Right lobe of liver (tissue), 4 donors: ENCODE data around the gene SLC39A10.

ENCODE experiments used
- POLR2A ChIP-seq: fragments of 450-650 bp; IDR thresholded peaks from one replicate; pipeline ENCODE4 v1.6.1; 2017; ENCODE audit warnings: antibody characterized with exemption, mild to moderate bottlenecking
- TF ChIP-seq, protein P1 (sequence below), 4 donors: fragments of 200-600 bp in 3 of 4; fragments of 450-650 bp in 1 of 4; IDR thresholded peaks; one replicate each; pipeline versions ENCODE4 v1.5.1 to v1.8.0; 2016 to 2022; ENCODE audit warnings: antibody characterized with exemption in 4 of 4, mild to moderate bottlenecking in 2 of 4
- donor health status: DM: no; HTN: no; CAD: no.
- donor health status: DM: no; HTN: no; CAD: no.
- donor health status: DM: no; HTN: yes; CAD: no.

DNA sequence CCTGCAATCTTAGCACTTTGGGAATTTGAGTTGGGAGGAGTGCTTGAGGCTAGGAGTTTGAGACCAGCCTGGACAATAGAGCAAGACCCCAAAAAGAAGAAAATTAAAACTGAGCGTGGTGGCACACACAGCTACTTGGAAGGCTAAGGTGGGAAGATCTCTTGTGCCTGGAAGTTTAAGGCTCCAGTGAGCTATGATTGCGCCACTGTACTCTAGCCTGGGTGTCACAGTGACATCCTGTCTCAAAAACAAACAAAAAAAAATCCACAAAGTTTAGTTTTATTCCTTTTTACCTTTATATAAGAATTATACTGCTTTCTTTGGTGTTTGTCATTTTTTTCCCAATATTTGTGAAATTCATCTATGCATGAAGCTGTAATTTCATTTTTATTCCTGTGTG lies 20.3 kb downstream of the SLC39A10 start:
- TF ChIP-seq, protein P1, sequence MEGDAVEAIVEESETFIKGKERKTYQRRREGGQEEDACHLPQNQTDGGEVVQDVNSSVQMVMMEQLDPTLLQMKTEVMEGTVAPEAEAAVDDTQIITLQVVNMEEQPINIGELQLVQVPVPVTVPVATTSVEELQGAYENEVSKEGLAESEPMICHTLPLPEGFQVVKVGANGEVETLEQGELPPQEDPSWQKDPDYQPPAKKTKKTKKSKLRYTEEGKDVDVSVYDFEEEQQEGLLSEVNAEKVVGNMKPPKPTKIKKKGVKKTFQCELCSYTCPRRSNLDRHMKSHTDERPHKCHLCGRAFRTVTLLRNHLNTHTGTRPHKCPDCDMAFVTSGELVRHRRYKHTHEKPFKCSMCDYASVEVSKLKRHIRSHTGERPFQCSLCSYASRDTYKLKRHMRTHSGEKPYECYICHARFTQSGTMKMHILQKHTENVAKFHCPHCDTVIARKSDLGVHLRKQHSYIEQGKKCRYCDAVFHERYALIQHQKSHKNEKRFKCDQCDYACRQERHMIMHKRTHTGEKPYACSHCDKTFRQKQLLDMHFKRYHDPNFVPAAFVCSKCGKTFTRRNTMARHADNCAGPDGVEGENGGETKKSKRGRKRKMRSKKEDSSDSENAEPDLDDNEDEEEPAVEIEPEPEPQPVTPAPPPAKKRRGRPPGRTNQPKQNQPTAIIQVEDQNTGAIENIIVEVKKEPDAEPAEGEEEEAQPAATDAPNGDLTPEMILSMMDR (IDR thresholded peaks at IDR 0.05) = no peak
- TF ChIP-seq POLR2A = no peak
